PC-9 (cell line): ENCODE measurements around the gene RBM17. TPM values are rescaled to one million over a fixed set of nuclear protein-coding genes. Genes with fewer than 3 reads are reported as not detected.

Experiments used
- BruUV-seq: library from RNA; stranded (reverse); fragments of 400-500 nt; replicated peaks from 2 replicates; lab custom pipeline; 2021; lab: Mats Ljungman, UMichigan
- CTCF ChIA-PET: fragments of 300-600 bp; sonication (Branson Sonifier 250); formaldehyde crosslinking; loops from one replicate; lab custom pipeline; 2022; ENCODE audit warnings: antibody characterized with exemption; lab: Charles Lee
- POLR2A ChIA-PET: fragments of 300-600 bp; sonication (Branson Sonifier 250); formaldehyde crosslinking; loops from one replicate; lab custom pipeline; 2022; ENCODE audit warnings: antibody characterized with exemption; ENCODE audit not compliant: unreplicated experiment; lab: Charles Lee
- DNase-seq, 2 experiments: peaks; one replicate each; pipeline versions ENCODE4 v3.0.0 to v3.0.0-alpha.2; 2015 to 2022; ENCODE audit warnings: mixed read lengths in 1 of 2
- H2AFZ ChIP-seq: fragments of 200-600 bp; sonication (generic); 2 replicates; pipeline ENCODE4 v1.8.1; 2017; ENCODE audit warnings: antibody characterized with exemption
- H3F3A ChIP-seq: fragments of 200-600 bp; sonication (generic); 2 replicates; pipeline ENCODE4 v1.8.1; 2017; ENCODE audit warnings: antibody characterized with exemption, mild to moderate bottlenecking, low read depth; ENCODE audit not compliant: insufficient read depth
- H3K27ac ChIP-seq: fragments of 200-600 bp; sonication (generic); 2 replicates; pipeline ENCODE4 v1.6.1; 2016; ENCODE audit warnings: mixed run types
- H3K27me3 ChIP-seq: fragments of 200-600 bp; sonication (generic); 2 replicates; pipeline ENCODE4 v1.6.1; 2016; ENCODE audit warnings: low read depth, mixed run types; ENCODE audit not compliant: insufficient read depth
- H3K36me3 ChIP-seq: fragments of 200-600 bp; sonication (generic); 2 replicates; pipeline ENCODE4 v1.6.1; 2016; ENCODE audit warnings: low read depth, mixed run types
- H3K4me1 ChIP-seq: fragments of 200-600 bp; sonication (generic); replicated peaks from 2 replicates; pipeline ENCODE4 v1.6.1; 2016; ENCODE audit warnings: mixed run types; ENCODE audit not compliant: insufficient read depth
- H3K4me2 ChIP-seq: fragments of 200-600 bp; sonication (generic); 2 replicates; pipeline ENCODE4 v1.6.1; 2017; ENCODE audit warnings: mixed run types
- H3K4me3 ChIP-seq: fragments of 200-600 bp; sonication (generic); 2 replicates; pipeline ENCODE4 v1.6.1; 2016; ENCODE audit warnings: mixed run types
- H3K79me2 ChIP-seq: fragments of 200-600 bp; sonication (generic); 2 replicates; pipeline ENCODE4 v1.6.1; 2017; ENCODE audit warnings: low read depth, mixed run types
- H3K9me2 ChIP-seq: fragments of 200-600 bp; sonication (generic); 2 replicates; pipeline ENCODE4 v1.8.1; 2017; ENCODE audit warnings: mild to moderate bottlenecking; ENCODE audit not compliant: insufficient read depth
- H3K9me3 ChIP-seq: fragments of 200-600 bp; sonication (generic); 2 replicates; pipeline ENCODE4 v1.8.1; 2016; ENCODE audit warnings: low read depth; ENCODE audit not compliant: insufficient read depth
- H4K20me1 ChIP-seq: fragments of 200-600 bp; sonication (generic); 2 replicates; pipeline ENCODE4 v1.8.1; 2017; ENCODE audit not compliant: insufficient read depth
- CTCF ChIP-seq: fragments of 200-600 bp; sonication (generic); conservative IDR thresholded peaks from 2 replicates; pipeline ENCODE4 v1.6.1; 2017; ENCODE audit warnings: mixed run types, antibody characterized with exemption, mild to moderate bottlenecking, moderate library complexity
- EZH2 ChIP-seq: fragments of 200-600 bp; sonication (generic); IDR thresholded peaks from 2 replicates; pipeline ENCODE4 v1.8.0; 2017; ENCODE audit warnings: antibody characterized with exemption, low read depth
- intact Hi-C: fragments of 100-400 bp; cut with micrococcal nuclease; formaldehyde crosslinking; loops from one replicate; pipeline ENCODE4 v1.10.0; 2022; ENCODE audit not compliant: unreplicated experiment
- total RNA-seq: library from RNA; stranded (reverse); gene quantifications from 2 replicates; pipeline ENCODE4 v1.2.3, GENCODE V29; 2021

Gene RBM17
- total RNA-seq, 1 experiment from 2014 or later, result 131 TPM

- peak in 1 of 2 experiments; percentile 31 for DNase-seq
- Histone ChIP-seq H3K9me2 (no peaks in the 10 kb centered on the region), H3K4me2 (no peak overlapping the region), H3K9me3 (no peaks in the 10 kb centered on the region), H3K4me3 (no peak overlapping the region), H3K79me2 (0 out of 2 replicates have a peak, but pooled peaks cover 3% of the 10 kb centered on the region), H3K36me3 (peaks cover 4% of the 10 kb centered on the region; the same call in 1 of the 2 replicates), H3K27ac (no peak overlapping the region), H3K27me3 (no peaks in the 10 kb centered on the region), H4K20me1 (no peaks in the 10 kb centered on the region), H3K4me1 (peaks cover 9% of the 10 kb centered on the region; the same call in 1 of the 2 replicates), H3F3A (0 out of 2 replicates have a peak, but pooled peaks cover 6% of the 10 kb centered on the region), H2AFZ (no peak overlapping the region)
- no TSS peak for BruUV-seq
- intact Hi-C loops, result loop anchor here (1.0 kb wide), 3 partner anchors 93 to 297 kb away; partner anchors contain the start of gene PFKFB3
- TF ChIP-seq CTCF, result peak; percentile 80
- no peak for TF ChIP-seq EZH2
- CTCF ChIA-PET, result interaction anchor here (0.6 kb wide), 2 partner anchors 72 to 293 kb away, joined by 3 read pairs; no protein-coding TSS in a partner anchor
- POLR2A ChIA-PET, result no interaction called here
These were observed 20.0 kb downstream of the RBM17 start for GRCh38 chr10:6108631-6109443.

- DNase-seq, result no peak
- Histone ChIP-seq H3K4me1 (peaks cover 9% of the 10 kb centered on the region; the same call in 1 of the 2 replicates), H3K9me3 (no peaks in the 10 kb centered on the region), H3K4me3 (no peak overlapping the region), H3K27me3 (no peaks in the 10 kb centered on the region), H3F3A (0 out of 2 replicates have a peak, but pooled peaks cover 7% of the 10 kb centered on the region), H4K20me1 (no peaks in the 10 kb centered on the region), H3K4me2 (no peak overlapping the region), H3K36me3 (peaks cover 10% of the 10 kb centered on the region; the same call in 1 of the 2 replicates), H3K27ac (no peak overlapping the region), H3K79me2 (0 out of 2 replicates have a peak, but pooled peaks cover 3% of the 10 kb centered on the region), H2AFZ (no peak overlapping the region), H3K9me2 (no peaks in the 10 kb centered on the region)
- TF ChIP-seq EZH2 (no peak), CTCF (no peak)
- BruUV-seq, result no TSS peak
- intact Hi-C loops, result loop anchor here (1.0 kb wide), 3 partner anchors 93 to 297 kb away; partner anchors contain the start of gene PFKFB3
- POLR2A ChIA-PET, result no interaction called here
- CTCF ChIA-PET, result interaction anchor here (1.2 kb wide), 1 partner anchor 292 kb away, joined by 6 read pairs; no protein-coding TSS in a partner anchor
These were observed 20.6 kb downstream of the RBM17 start for GRCh38 chr10:6109444-6109775.

GRCh38 chr10:6110136-6110535, 21.3 kb downstream of the RBM17 start:
- ChIA-PET POLR2A (no interaction called here), CTCF (interaction anchor here (1.2 kb wide), 1 partner anchor 292 kb away, joined by 6 read pairs; no protein-coding TSS in a partner anchor)
- H4K20me1 ChIP-seq, result no peaks in the 10 kb centered on the region
- H3K4me1 ChIP-seq, result peaks cover 9% of the 10 kb centered on the region; the same call in 1 of the 2 replicates
- no peaks in the 10 kb centered on the region for H3K9me2 ChIP-seq
- peaks cover 12% of the 10 kb centered on the region; the same call in 1 of the 2 replicates for H3K36me3 ChIP-seq
- H3K4me3 ChIP-seq, result no peak overlapping the region
- no peak overlapping the region for H3K4me2 ChIP-seq
- no peaks in the 10 kb centered on the region for H3K9me3 ChIP-seq
- DNase-seq, result no peak
- no peaks in the 10 kb centered on the region for H3K27me3 ChIP-seq
- TF ChIP-seq EZH2, result no peak
- TF ChIP-seq CTCF, result no peak
- H2AFZ ChIP-seq, result no peak overlapping the region
- intact Hi-C loops, result no loop called here
- 0 out of 2 replicates have a peak, but pooled peaks cover 3% of the 10 kb centered on the region for H3K79me2 ChIP-seq
- 0 out of 2 replicates have a peak, but pooled peaks cover 8% of the 10 kb centered on the region for H3F3A ChIP-seq
- no TSS peak for BruUV-seq
- no peak overlapping the region for H3K27ac ChIP-seq
